ENCODE measurements around the gene KIFBP. TPM values are rescaled to one million over a fixed set of nuclear protein-coding genes. Genes with fewer than 3 reads are reported as not detected.
A peak's percentile ranks its signal among the peaks of the same experiment; 100 is the strongest.

The KIFBP gene
- total RNA-seq, 1 experiment from 2014 or later = 65.9 TPM

GRCh38 chr10:69005704-69006485 lies 17.3 kb downstream of the KIFBP start:
- ChIA-PET POLR2A (ENCODE audit: unreplicated experiment) (no interaction called here), CTCF (interaction anchor here (0.6 to 0.7 kb wide), 2 partner anchors 85 to 89 kb away, joined by 3 to 4 read pairs; no protein-coding TSS in a partner anchor)
- ATAC-seq = no peak
- Histone ChIP-seq H3K4me3 (ENCODE audit: low read length) (no peak overlapping the region), H3K9me3 (ENCODE audit: low read length) (no peaks in the 10 kb centered on the region), H2AFZ (ENCODE audit: low read length) (no peak overlapping the region), H3K4me1 (ENCODE audit: insufficient read depth, low read length) (0 out of 2 replicates have a peak, but pooled peaks cover 7% of the 10 kb centered on the region), H3K4me2 (ENCODE audit: low read length) (no peak overlapping the region), H3F3A (ENCODE audit: low read length, unreplicated experiment) (no peaks in the 10 kb centered on the region), H3K36me3 (ENCODE audit: low read depth, low read length) (peaks cover 31% of the 10 kb centered on the region; the same call in 1 of the 2 replicates), H3K9ac (ENCODE audit: low read length) (no peak overlapping the region), H4K20me1 (ENCODE audit: low read length) (no peaks in the 10 kb centered on the region), H3K9me2 (replicated peaks; ENCODE audit: low read length) (no peaks in the 10 kb centered on the region), H3K79me2 (ENCODE audit: low read length) (no peaks in the 10 kb centered on the region), H3K27me3 (ENCODE audit: low read length) (no peaks in the 10 kb centered on the region), H3K27ac (ENCODE audit: low read length) (no peak overlapping the region)
- intact Hi-C loops (cut with micrococcal nuclease) = loop anchor here (1.0 to 10.0 kb wide), 2 partner anchors 87 to 389 kb away; no protein-coding TSS in a partner anchor
- no peak for DNase-seq
- no TSS peak for BruUV-seq (replicated peaks)
- TF ChIP-seq EZH2phosphoT487 (IDR thresholded peaks at IDR 0.05; ENCODE audit: borderline replicate concordance, low read length) (no peak), CTCF (conservative IDR thresholded peaks at IDR 0.05; ENCODE audit: low read depth, low read length) (no peak), EZH2 (IDR thresholded peaks at IDR 0.05; ENCODE audit: low read length, unreplicated experiment) (no peak)

GRCh38 chr10:69007260-69007659 lies 18.7 kb downstream of the KIFBP start:
- POLR2A ChIA-PET (ENCODE audit: unreplicated experiment) = no interaction called here
- no TSS peak for BruUV-seq (replicated peaks)
- ATAC-seq = 0 out of 2 replicates have a peak, but pooled peaks have one; percentile 44

More at GRCh38 chr10:69007260-69007659, 18.7 kb downstream of the KIFBP start:
- H3K4me3 ChIP-seq (ENCODE audit: low read length) = no peak overlapping the region
- H3K4me2 ChIP-seq (ENCODE audit: low read length) = no peak overlapping the region
- H3K27ac ChIP-seq (ENCODE audit: low read length) = no peak overlapping the region
- H2AFZ ChIP-seq (ENCODE audit: low read length) = no peak overlapping the region
- no peaks in the 10 kb centered on the region for H3K27me3 ChIP-seq (ENCODE audit: low read length)
- no peaks in the 10 kb centered on the region for H3K9me2 ChIP-seq (replicated peaks; ENCODE audit: low read length)
- no peaks in the 10 kb centered on the region for H3K9me3 ChIP-seq (ENCODE audit: low read length)
- CTCF ChIA-PET = no interaction called here
- TF ChIP-seq CTCF (conservative IDR thresholded peaks at IDR 0.05; ENCODE audit: low read depth, low read length) (peak; percentile 51; the same call in 1 of the 2 replicates), EZH2phosphoT487 (IDR thresholded peaks at IDR 0.05; ENCODE audit: borderline replicate concordance, low read length) (no peak)
- no peaks in the 10 kb centered on the region for H4K20me1 ChIP-seq (ENCODE audit: low read length)
- H3K4me1 ChIP-seq (ENCODE audit: insufficient read depth, low read length) = 0 out of 2 replicates have a peak, but pooled peaks cover 7% of the 10 kb centered on the region
- H3K79me2 ChIP-seq (ENCODE audit: low read length) = no peaks in the 10 kb centered on the region
- H3K9ac ChIP-seq (ENCODE audit: low read length) = no peak overlapping the region
- intact Hi-C loops (cut with micrococcal nuclease) = loop anchor here (10.0 kb wide), 1 partner anchor 388 kb away; no protein-coding TSS in a partner anchor
- H3K36me3 ChIP-seq (ENCODE audit: low read depth, low read length) = peaks cover 33% of the 10 kb centered on the region
- H3F3A ChIP-seq (ENCODE audit: low read length, unreplicated experiment) = no peaks in the 10 kb centered on the region
- peak; percentile 33 for DNase-seq

Data from PC-3 (cell line).